ENCODE measurements around the gene GRIA3.

GRIA3 gene

GRCh38 chrX:123184219-123184865, at the start of gene GRIA3:
Gene GRIA3 (plus strand): TSS chrX:123184278. CDS start chrX:123184536, 258 bp downstream.
- DNase-seq (ENCODE audit: low read depth), result no peak

DNA sequence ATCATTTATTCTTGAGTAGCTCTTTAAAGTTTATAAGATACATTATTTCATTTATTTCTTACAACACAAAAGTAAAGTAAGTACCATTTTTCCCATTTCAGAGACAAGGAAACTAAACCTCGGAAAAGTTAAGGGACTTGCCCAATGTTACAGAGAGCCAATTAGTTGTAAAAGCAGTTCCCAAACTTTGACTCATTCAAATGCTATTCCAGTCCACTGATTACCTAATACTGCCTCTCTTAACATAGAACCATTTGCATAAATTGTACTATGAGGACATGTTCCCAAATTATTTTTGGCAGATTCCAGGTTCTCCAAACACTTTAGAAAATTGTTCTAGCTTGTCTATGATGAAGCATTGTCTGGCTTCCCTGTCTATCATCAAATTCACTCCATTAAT, 45.6 kb upstream of the GRIA3 start:
- DNase-seq (ENCODE audit: low read depth), result peak; percentile 18

DNA sequence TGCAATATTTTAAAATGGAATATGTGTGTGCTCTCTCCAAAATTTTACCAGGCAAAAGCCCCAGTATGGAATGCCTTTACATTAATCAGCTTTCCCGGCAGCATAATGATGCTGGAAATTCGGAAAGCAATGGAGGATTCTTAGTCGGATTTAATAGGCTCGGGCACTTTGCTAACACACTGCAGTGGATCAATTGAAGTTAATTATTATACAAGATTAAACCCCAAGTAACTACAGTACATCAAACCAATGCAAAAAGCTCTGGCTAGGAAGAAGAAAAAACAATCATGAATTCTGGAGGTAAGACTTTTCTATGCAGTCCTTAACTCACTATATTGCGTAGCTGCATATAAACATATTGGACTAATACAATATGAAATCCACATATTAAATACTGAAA, 43.6 kb upstream of the GRIA3 start:
- DNase-seq (ENCODE audit: low read depth), result no peak

- no peak for DNase-seq (ENCODE audit: low read depth)
These were observed 43.2 kb upstream of the GRIA3 start for GRCh38 chrX:123140904-123141303.

DNA sequence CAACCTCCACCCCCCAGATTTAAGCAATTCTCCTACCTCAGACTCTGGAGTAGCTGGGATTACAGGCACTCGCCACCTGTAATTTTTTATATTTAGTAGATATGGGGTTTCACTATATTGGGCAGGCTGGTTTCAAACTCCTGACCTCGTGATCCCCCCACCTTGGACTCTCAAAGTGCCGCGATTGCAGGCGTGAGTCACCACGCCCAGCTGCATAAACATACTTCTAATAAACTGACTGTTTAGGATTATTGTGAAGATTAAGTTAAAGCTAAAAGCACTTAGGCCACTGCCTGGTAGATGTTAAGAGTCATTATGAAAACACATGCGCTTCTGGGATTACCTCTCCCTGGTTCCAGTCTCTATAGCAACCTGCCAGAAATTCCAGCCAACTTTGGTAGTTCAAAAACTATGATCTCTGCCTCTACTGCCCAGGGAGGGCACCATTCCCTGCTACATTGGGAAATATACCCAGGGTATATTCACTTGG, 30.2 kb upstream of the GRIA3 start:
- no peak for DNase-seq (ENCODE audit: low read depth)

DNA sequence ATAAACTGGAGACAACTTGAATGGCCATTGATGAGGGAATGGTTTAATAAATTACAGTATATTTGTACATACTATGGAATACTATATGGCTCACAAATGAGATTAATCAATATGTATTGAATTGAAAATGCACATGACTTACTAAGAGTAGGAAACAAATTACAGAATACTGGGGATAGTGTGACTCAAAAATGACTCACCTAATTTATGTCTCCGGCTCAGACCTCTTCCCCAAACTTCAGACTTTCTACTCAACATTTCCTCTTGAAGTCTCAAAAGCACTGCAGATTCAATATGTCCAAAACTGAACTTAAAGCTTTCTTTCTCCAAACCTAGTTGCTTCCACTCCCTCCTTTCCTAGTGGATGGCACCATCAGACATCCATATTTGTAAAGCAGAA, 28.8 kb upstream of the GRIA3 start:
- DNase-seq (ENCODE audit: low read depth), result no peak

GRCh38 chrX:123157586-123157985, 26.5 kb upstream of the GRIA3 start:
- DNase-seq (ENCODE audit: low read depth), result no peak

DNA sequence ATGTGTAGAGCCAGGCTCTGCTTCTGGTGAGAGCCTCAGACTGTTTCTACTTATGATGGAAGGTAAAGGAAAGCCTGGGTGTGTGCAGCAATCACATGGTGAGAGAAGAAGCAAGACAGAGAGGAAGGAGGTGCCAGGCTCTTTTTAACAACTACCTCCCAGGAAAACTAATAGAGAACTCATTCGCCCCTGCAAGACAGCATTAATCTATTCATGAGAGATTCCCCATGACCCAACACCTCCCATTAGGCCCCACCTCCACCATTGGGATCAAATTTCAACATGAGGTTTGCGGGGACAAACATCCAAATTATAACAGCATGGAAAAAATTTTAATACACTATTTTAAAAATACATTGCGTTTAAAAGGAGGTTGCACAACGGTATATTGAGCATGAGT, 24.7 kb upstream of the GRIA3 start:
- no peak for DNase-seq (ENCODE audit: low read depth)

DNA sequence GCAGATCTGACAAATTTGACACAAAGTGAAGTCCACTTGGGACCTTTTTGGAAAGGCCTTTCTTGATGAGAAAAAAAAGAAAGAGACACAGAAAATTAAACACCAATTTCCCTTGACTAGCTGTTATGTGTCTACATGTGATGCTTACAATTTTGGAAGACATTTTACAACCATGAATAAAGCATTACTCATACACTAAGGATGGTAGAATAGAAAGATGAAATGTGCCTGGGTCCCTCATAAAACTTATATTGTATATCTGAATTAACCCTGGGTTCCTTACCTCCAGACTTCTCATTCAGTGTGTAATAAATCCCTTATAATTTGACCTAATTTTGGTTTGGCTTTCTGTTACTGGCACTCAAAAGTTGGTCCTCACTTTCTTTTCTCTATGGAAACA, 16.5 kb upstream of the GRIA3 start:
- no peak for DNase-seq (ENCODE audit: low read depth)

DNA sequence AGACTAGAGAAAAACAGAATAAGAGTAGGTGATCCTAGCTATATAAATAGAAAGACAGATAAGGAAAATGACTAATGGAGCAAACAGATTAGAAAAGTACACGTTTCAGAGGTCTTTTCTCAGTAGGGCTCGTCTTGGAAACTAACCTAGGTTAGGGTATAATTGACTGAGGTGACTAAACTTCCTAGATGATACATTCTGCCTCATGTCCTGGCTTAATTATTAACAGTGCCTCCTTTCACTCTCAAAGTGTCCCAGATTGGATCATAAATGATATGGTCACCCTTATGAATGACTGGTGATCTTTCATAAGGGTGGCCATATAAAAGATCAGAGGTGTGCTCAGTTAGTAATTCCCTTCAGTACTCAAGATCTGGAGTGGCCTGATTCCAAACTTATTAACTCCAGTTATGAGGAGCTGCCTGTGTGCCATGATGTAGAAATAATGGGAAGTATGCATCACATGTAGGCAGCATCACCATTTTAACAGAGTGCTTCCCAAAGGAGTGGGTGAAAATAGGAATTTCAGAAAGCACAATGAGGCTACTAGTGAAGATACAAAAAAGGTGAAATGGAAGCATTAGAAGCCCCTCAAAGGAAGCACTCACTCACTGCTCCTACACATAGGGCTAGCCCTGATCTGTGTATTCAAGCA, 14.7 kb upstream of the GRIA3 start:
- DNase-seq (ENCODE audit: low read depth), result no peak

DNA sequence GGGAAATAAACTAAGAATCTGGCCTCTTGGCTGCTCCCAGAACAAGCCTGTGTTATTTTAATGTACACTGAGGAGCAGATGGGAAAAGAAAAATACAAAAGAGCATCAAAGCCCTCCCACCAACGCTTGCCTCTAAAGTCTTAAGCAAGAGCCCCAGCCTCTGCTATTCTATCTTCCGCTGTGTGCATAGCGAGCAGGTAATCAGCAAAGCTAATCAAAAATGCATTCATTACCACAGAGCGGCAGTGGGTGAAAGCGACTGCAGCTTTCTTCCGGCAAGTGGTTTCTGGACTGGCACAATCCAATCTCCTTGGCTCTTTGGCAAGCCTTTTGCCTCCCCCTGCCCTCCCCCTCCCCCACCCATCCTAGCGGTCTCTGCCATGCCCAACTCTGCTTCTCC, 13.5 kb upstream of the GRIA3 start:
- DNase-seq (ENCODE audit: low read depth), result no peak

- DNase-seq (ENCODE audit: low read depth), result no peak
These were observed 12.3 kb upstream of the GRIA3 start for GRCh38 chrX:123171781-123172180.

- DNase-seq (ENCODE audit: low read depth), result no peak
These were observed 11.2 kb upstream of the GRIA3 start for GRCh38 chrX:123172869-123173268.

GRCh38 chrX:123173833-123174232, 10.2 kb upstream of the GRIA3 start:
- DNase-seq (ENCODE audit: low read depth), result no peak

GRCh38 chrX:123175366-123176122, 8.5 kb upstream of the GRIA3 start:
- DNase-seq (ENCODE audit: low read depth), result no peak

DNA sequence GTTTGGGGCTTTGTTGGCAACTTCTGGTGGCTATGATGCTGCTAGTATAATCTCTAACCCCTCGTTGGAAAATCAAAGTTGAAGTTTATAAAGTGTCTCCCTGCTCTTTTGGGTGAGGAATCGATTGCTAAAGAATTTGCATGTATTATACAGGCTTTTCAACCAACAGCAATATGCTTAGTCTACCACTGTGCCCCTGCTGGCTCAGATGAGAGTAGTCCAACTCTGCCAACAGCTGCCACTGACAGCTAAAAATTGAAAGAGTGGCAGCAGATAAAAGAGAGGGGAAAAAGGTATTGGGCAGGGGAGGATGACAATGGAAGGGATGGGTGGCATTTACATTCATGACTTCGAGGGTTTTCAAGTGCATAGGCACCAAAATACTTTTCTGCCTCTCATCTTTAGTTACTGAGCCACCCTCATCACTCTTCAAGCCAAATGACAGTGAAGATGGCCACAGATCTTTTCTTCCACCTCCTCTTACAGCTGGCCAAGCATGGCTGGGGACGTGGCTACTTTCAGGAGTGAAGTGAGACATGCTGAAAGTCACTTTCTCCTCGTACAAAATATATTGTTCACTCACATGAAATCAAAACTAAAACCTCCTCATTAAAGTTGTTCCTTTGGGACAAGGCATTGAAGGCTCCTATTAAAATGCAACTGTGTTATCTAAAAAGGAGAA, 2.7 kb upstream of the GRIA3 start:
- no peak for DNase-seq (ENCODE audit: low read depth)

DNA sequence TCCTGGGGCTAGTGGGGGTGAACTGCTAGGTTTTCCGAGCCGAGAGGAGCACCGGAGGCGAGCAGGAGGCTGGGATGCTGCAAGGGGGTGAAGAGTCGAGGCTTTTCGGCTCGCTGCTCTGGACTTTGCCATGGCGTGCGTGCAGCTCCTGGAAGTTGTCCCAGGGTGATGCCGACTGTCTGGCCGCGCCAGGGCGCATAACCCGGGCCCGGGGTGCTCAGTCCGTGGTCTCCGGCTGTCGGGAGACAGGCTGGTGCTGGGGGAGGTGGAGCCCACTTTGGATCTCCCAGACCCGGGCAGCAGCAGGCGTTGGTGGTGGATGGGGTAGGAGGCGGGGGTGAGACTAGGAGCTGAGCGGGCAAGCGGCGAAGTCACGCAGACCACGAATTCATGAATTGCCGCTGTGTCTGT, 793 bp downstream of the GRIA3 start:
- DNase-seq (ENCODE audit: low read depth), result no peak

DNA sequence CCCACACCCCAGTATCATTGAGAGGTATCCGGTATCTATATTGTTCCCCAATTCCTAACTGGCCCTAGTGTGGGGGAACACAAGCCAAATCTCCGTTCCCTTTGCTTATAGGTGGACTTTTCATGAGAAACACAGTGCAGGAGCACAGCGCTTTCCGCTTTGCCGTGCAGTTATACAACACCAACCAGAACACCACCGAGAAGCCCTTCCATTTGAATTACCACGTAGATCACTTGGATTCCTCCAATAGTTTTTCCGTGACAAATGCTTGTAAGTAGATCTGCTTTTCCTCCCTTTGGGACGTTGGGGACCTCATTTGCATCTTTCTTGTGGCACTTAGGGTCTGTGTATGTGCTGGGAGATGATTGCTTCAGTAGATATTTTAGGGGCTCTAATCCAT, 1.6 kb downstream of the GRIA3 start:
- no peak for DNase-seq (ENCODE audit: low read depth)

- DNase-seq (ENCODE audit: low read depth), result no peak
These were observed 2.7 kb downstream of the GRIA3 start for GRCh38 chrX:123186801-123187200.

GRCh38 chrX:123188081-123188480, 4.0 kb downstream of the GRIA3 start:
- peak; percentile 23 for DNase-seq (ENCODE audit: low read depth)

DNA sequence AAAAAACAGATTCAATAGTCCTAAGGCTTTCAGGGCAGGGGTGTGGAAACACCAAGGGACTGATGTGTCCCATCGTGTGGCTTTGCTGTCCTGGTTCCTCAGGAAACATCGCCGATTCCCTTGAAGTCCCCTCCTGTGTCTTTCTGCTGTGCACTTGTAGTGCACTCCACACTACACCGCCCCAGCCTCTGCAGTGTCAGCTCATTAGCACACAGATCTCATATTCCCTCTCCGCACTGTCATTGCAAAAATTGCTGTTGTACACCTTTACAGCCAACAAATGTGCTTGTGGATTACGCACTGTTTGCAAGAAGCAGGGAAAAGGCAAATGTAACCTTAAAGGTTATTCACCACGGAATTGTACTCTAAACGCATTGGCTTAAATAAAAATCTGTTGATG, 5.3 kb downstream of the GRIA3 start:
- no peak for DNase-seq (ENCODE audit: low read depth)

DNA sequence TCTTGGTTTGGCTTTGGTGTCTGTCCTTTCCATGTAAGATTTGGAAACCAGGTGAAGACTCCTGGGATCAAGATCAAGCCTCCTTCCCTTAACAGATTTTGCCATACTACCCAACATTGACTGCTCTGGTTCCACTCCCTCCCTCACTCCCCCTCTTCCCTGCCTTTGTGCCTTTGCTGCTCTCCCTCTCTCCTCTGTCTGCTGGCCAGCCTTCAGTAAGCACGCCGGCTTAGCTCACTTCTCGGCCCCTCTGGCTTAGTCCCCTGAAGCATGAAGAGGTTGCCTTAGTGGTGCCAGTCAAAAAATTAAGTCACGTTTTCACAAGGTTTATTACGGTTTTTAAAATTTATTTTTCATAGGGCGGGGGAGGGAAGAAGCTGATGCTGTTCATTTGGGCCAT, 6.0 kb downstream of the GRIA3 start:
- DNase-seq (ENCODE audit: low read depth), result no peak

GRCh38 chrX:123193101-123193500, 9.0 kb downstream of the GRIA3 start:
- no peak for DNase-seq (ENCODE audit: low read depth)

Data from HS-5 (cell line).